Activated CD4-positive, alpha-beta T cell treated with anti-CD3 and anti-CD28 coated beads for 36 hours (primary cell): Measurements from ENCODE around the gene ATF6. TPM values are rescaled to one million over a fixed set of nuclear protein-coding genes. Genes with fewer than 3 reads are reported as not detected.
A peak's percentile ranks its signal among the peaks of the same experiment; 100 is the strongest.
"Not testable (repeated sequence)": the region's sequence is repeated elsewhere in the genome, so short reads cannot be mapped to it uniquely, and the experiment has no call there.

Experiments used
- ATAC-seq: fragments of 200-7000 bp; cut with Tn5 transposase; one replicate; pipeline ENCODE4 v1.10.0; 2021; ENCODE audit warnings: mild to moderate bottlenecking, moderate library complexity
- CTCF ChIA-PET: fragments of 350-600 bp; sonication (Branson Sonifier 250); formaldehyde crosslinking; loops from one replicate; lab custom pipeline; 2021; ENCODE audit warnings: antibody characterized with exemption; lab: Charles Lee
- POLR2A ChIA-PET: fragments of 350-600 bp; sonication (Branson Sonifier 250); formaldehyde crosslinking; loops from one replicate; lab custom pipeline; 2021; ENCODE audit warnings: antibody characterized with exemption, inconsistent platforms; lab: Charles Lee
- DNase-seq: peaks from one replicate; pipeline ENCODE4 v3.0.0-alpha.2; 2020
- H3K27ac Mint-ChIP-seq: one replicate; pipeline ENCODE4 v1.8.0; 2021; ENCODE audit warnings: mixed read lengths
- H3K27me3 Mint-ChIP-seq: one replicate; pipeline ENCODE4 v1.8.0; 2021; ENCODE audit warnings: mixed read lengths
- H3K36me3 Mint-ChIP-seq: one replicate; pipeline ENCODE4 v1.8.0; 2021; ENCODE audit warnings: low read depth, mixed read lengths
- H3K4me1 Mint-ChIP-seq: one replicate; pipeline ENCODE4 v1.8.0; 2021; ENCODE audit warnings: mixed read lengths
- H3K4me3 Mint-ChIP-seq: one replicate; pipeline ENCODE4 v1.8.0; 2021; ENCODE audit warnings: mild to moderate bottlenecking, moderate library complexity, mixed read lengths
- H3K9me3 Mint-ChIP-seq: one replicate; pipeline ENCODE4 v1.8.0; 2021; ENCODE audit warnings: low read depth, mixed read lengths
- intact Hi-C, 2 experiments: fragments of 100-400 bp; cut with DNase I in 1 of 2; cut with micrococcal nuclease in 1 of 2; formaldehyde crosslinking; loops; one replicate each; pipeline versions ENCODE4 v1.14.2 to v1.15.1; 2022 to 2024; cut with DNase I, micrococcal nuclease
- total RNA-seq, 2 experiments: library from RNA; stranded (reverse); gene quantifications; one replicate each; pipeline ENCODE4 v1.2.3, GENCODE V29; 2021

The ATF6 gene
- total RNA-seq, 2 experiments from 2014 or later: 23.7 to 31.9 TPM

DNA sequence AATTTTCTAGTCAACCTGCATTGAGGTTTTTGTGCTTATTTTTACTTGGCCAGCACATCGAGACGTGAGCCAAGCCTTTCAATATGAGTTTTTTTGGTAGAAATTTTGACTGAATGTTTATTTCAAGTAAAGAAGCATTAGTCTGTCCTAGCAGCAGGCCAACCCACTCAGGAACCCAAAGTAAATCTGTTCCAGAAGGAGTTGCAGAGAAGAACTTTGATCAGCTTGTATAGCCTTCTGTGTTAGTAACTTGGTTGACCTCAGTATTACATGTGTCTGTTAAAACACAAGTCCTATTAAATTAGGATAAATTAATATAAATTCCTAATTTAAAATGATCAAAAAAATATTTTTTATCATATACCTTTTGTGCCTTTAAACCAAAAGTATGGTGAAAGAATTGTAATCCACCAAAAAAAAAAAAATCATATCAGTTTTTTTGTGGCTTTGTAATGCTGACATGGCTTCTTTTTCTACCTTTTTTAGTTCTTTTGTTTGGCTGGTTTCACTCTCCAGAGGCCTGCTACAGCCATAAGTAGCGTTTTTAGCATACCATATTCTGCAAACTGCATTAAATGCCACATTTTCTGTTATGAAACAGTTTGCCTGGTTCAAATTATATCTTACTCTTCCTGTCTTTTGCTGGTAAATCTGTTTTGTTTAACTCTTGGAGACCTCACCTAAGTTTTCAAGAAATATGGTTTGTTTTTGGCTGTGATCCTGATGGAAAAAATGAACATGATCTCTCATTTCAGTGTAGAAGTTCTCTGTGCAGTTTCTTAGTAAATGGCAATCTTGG is 39.5 kb downstream of the ATF6 start:
- Mint-ChIP-seq H3K36me3 (peaks cover 55% of the 10 kb centered on the region), H3K27ac (peak overlapping the region; percentile 79), H3K4me3 (no peak overlapping the region), H3K4me1 (peaks cover 24% of the 10 kb centered on the region), H3K9me3 (peaks cover 9% of the 10 kb centered on the region), H3K27me3 (no peaks in the 10 kb centered on the region)
- ChIA-PET CTCF (interaction anchor here (1.2 kb wide), 1 partner anchor 232 kb away, joined by 3 read pairs; no protein-coding TSS in a partner anchor), POLR2A (no interaction called here)
- intact Hi-C loops: no loop called here
- ATAC-seq (no peak), DNase-seq (no peak)

DNA sequence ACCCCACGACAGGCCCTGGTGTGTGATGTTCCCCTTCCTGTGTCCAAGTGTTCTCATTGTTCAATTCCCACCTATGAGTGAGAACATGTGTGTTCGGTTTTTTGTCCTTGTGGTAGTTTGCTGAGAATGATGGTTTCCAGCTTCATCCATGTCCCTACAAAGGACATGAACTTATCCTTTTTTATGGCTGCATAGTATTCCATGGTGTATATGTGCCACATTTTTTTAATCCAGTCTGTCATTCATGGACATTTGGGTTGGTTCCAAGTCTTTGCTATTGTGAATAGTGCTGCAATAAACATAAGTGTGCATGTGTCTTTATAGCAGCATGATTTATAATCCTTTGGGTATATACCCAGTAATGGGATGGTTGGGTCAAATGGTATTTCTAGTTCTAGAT is 43.1 kb downstream of the ATF6 start:
- H3K27me3 Mint-ChIP-seq, ATAC-seq, POLR2A ChIA-PET, DNase-seq, H3K4me3 Mint-ChIP-seq, CTCF ChIA-PET, intact Hi-C loops, H3K27ac Mint-ChIP-seq: not testable (repeated sequence)
- H3K4me1 Mint-ChIP-seq: peaks cover 17% of the 10 kb centered on the region
- H3K36me3 Mint-ChIP-seq: peaks cover 54% of the 10 kb centered on the region
- H3K9me3 Mint-ChIP-seq: peaks cover 11% of the 10 kb centered on the region

DNA sequence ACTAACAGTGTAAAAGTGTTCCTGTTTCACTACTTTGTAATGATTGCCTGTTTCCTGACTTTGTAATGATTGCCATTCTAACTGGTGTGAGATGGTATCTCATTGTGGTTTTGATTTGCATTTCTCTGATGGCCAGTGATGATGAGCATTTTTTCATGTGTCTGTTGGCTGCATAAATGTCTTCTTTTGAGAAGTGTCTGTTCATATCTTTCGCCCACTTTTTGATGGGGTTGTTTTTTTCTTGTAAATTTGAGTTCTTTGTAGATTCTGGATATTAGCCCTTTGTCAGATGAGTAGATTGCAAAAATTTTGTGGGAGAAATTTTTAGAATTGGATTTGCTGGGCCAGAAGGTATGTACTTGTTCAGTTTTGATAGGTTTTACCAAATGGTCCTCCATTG is 43.5 kb downstream of the ATF6 start:
- intact Hi-C loops, POLR2A ChIA-PET, ATAC-seq, H3K27ac Mint-ChIP-seq, CTCF ChIA-PET, H3K27me3 Mint-ChIP-seq, H3K4me3 Mint-ChIP-seq, DNase-seq: not testable (repeated sequence)
- Mint-ChIP-seq H3K36me3 (peaks cover 52% of the 10 kb centered on the region), H3K4me1 (peaks cover 17% of the 10 kb centered on the region), H3K9me3 (peaks cover 11% of the 10 kb centered on the region)

DNA sequence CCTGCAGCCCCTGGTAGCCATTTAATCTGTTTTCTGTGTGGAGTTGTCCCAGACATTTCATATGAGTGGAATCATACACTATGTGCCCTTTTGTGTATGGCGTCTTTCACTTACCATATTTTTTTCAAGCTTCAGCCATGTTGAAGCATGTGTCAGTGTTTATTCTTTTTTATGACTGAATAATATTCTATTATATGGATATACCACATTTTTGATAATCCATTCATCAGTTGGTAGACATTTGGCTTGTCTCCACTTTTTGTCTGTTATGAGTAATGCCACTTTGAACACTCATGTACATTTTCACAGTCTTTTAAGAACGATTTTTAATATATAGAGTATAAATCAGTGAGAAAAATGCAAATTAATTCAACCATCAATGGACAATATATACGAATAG is 44.7 kb downstream of the ATF6 start:
- H3K27ac Mint-ChIP-seq: no peak overlapping the region
- DNase-seq (no peak), ATAC-seq (no peak)
- POLR2A ChIA-PET: no interaction called here
- CTCF ChIA-PET: no interaction called here
- peaks cover 14% of the 10 kb centered on the region for H3K4me1 Mint-ChIP-seq
- no peaks in the 10 kb centered on the region for H3K27me3 Mint-ChIP-seq
- peaks cover 11% of the 10 kb centered on the region for H3K9me3 Mint-ChIP-seq
- intact Hi-C loops: no loop called here
- H3K36me3 Mint-ChIP-seq: peaks cover 52% of the 10 kb centered on the region
- H3K4me3 Mint-ChIP-seq: no peak overlapping the region

DNA sequence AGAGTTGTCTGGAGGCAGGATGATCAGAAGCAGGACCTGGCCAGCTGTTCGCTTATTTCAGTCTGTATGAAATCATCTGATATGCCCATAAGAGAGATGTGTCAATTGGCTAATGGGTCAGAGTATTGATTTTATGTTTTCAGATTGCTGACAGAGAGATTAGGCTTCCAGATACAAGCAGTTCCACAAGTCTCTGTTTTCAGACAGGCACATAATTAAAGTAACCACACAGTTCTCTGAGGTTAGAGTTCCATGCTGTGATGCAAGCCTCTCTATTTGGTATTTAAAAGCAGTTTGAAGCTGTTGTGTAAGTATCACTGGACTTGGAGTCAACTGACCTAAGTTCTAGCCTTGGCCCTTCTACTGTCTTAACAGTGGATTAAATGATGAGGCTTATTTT is 50.1 kb downstream of the ATF6 start:
- intact Hi-C loops: no loop called here
- no peaks in the 10 kb centered on the region for H3K27me3 Mint-ChIP-seq
- no peak overlapping the region for H3K4me3 Mint-ChIP-seq
- H3K27ac Mint-ChIP-seq: no peak overlapping the region
- peaks cover 32% of the 10 kb centered on the region for H3K36me3 Mint-ChIP-seq
- no peak for ATAC-seq
- no peaks in the 10 kb centered on the region for H3K9me3 Mint-ChIP-seq
- DNase-seq: no peak
- no peaks in the 10 kb centered on the region for H3K4me1 Mint-ChIP-seq
- CTCF ChIA-PET: interaction anchor here (0.6 to 1.0 kb wide), 2 partner anchors 33 to 220 kb away, joined by 3 read pairs; no protein-coding TSS in a partner anchor
- POLR2A ChIA-PET: no interaction called here

DNA sequence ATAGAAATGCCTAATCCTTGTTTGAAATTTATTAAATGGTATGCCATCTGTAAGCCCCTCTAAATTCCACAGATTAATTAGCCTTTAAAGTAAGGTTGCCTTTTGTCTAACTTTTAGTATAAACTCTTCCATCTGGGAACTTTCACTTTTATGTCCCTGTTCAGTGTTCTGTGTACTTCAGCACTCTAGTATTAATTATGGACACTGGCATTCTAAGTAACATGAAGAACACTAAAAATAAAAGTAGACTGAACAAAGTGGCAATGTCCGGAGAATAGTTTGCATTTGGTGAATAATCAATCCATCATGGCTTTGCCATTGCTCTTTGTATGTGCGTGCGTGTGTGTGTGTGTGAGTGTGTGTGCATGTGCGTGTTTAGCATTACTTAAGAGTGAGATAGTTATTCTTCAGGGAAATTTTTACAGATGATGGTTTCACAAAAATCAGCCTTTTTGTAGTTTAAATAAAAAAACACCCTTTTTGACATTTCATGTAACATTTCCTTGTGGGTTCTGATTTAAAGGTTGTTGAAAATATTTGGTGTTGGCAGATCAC is 51.1 kb downstream of the ATF6 start:
- Mint-ChIP-seq H3K27ac (no peak overlapping the region), H3K36me3 (peaks cover 35% of the 10 kb centered on the region)

DNA sequence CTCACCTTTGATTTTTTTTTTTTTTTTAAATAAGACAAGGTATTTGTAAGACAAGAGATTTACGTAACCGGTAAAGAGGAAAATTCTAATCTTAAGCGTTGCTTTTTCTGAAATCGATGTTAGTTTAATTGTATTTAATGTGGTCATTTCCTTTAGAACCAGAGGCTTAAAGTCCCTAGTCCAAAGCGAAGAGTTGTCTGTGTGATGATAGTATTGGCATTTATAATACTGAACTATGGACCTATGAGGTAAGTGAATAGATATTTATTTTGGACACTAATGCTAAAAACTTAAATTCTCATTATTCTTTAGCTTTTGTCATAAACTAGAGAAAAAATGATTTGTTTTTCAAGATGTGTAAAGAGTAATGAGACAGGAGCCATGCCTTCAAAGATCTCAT is 54.8 kb downstream of the ATF6 start:
- Mint-ChIP-seq H3K36me3 (peaks cover 53% of the 10 kb centered on the region), H3K27ac (no peak overlapping the region), H3K9me3 (no peaks in the 10 kb centered on the region), H3K27me3 (no peaks in the 10 kb centered on the region), H3K4me1 (no peaks in the 10 kb centered on the region), H3K4me3 (no peak overlapping the region)
- intact Hi-C loops: no loop called here
- ChIA-PET CTCF (interaction anchor here (0.7 kb wide), 1 partner anchor 28 kb away, joined by 5 read pairs; no protein-coding TSS in a partner anchor), POLR2A (interaction anchor here (0.6 kb wide), 2 partner anchors 52 to 591 kb away, joined by 3 to 4 read pairs; partner anchors contain the start of gene SH2D1B)
- ATAC-seq (no peak), DNase-seq (no peak)

More for the DNA sequence above, 51.1 kb downstream of the ATF6 start:
- no peaks in the 10 kb centered on the region for H3K27me3 Mint-ChIP-seq
- CTCF ChIA-PET: no interaction called here
- H3K9me3 Mint-ChIP-seq: no peaks in the 10 kb centered on the region
- ATAC-seq: no peak
- DNase-seq: no peak
- intact Hi-C loops: no loop called here
- POLR2A ChIA-PET: no interaction called here
- no peaks in the 10 kb centered on the region for H3K4me1 Mint-ChIP-seq
- no peak overlapping the region for H3K4me3 Mint-ChIP-seq

DNA sequence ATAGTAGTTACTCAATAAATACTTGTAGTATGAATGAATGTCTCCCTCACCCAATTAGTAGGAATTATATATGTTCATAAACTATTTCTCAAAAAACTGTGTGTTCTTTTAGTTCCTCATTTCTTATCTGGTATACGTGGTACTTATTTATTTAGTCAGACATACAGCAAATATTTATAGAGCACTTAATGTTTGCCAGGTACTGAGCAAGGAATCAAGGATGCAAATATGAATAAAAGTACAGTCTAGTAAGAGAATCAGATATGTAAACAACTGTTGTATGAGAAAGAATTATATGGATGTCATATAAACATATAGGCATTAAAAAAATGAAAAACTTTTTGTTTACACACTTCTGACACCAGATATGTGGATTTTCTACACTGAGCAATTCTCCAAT is 58.5 kb downstream of the ATF6 start:
- intact Hi-C loops: no loop called here
- CTCF ChIA-PET: no interaction called here
- Mint-ChIP-seq H3K36me3 (peaks cover 69% of the 10 kb centered on the region), H3K27ac (no peak overlapping the region), H3K27me3 (no peaks in the 10 kb centered on the region), H3K4me3 (no peak overlapping the region), H3K9me3 (peaks cover 2% of the 10 kb centered on the region), H3K4me1 (no peaks in the 10 kb centered on the region)
- POLR2A ChIA-PET: interaction anchor here (0.9 kb wide), 1 partner anchor 212 kb away, joined by 4 read pairs; no protein-coding TSS in a partner anchor
- DNase-seq (no peak), ATAC-seq (no peak)

DNA sequence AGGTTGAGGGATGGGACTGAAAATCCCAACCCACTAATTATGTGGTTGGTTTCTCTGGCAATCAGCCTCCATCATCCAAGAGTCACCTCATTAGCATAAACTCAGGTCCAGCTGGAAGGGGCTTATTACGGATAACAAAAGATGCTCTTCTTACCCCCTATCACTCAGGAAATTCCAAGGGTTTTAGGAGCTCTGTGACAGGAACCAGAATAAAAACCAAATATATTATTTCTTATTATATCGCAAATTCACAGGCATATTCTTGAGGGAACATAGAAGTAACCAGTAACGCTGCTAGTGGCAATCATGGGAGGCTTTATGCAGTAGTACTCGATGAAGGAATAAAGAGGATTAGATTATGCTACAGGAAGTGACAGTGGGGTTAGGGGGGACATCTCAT is 59.7 kb downstream of the ATF6 start:
- no peak overlapping the region for H3K27ac Mint-ChIP-seq
- no peak for ATAC-seq
- H3K4me3 Mint-ChIP-seq: no peak overlapping the region
- H3K36me3 Mint-ChIP-seq: peaks cover 69% of the 10 kb centered on the region
- ChIA-PET POLR2A (no interaction called here), CTCF (interaction anchor here (0.6 kb wide), 1 partner anchor 34 kb away, joined by 3 read pairs; no protein-coding TSS in a partner anchor)
- DNase-seq: no peak
- peaks cover 2% of the 10 kb centered on the region for H3K9me3 Mint-ChIP-seq
- H3K4me1 Mint-ChIP-seq: no peaks in the 10 kb centered on the region
- intact Hi-C loops: no loop called here
- H3K27me3 Mint-ChIP-seq: no peaks in the 10 kb centered on the region

DNA sequence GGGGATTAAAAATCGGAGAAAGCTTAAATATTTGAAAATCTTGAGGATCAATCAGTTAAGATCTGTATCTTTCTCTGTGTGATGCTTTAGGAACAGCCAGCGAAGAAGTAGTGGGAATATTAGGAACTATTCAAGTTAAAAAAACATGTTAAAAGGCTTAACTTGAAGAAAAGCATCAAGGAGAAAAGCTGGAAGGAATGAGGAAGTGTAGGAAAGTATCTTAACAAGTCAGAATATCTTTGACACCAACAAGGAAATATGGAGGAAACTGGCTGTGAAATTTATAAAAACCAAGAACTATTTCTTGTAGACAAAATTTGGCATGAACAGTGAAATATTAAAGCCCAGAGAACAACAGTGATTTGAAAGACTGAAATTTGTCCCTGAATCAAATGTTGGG is 60.4 kb downstream of the ATF6 start:
- Mint-ChIP-seq H3K4me3 (no peak overlapping the region), H3K27me3 (no peaks in the 10 kb centered on the region), H3K27ac (no peak overlapping the region), H3K4me1 (peaks cover 3% of the 10 kb centered on the region), H3K36me3 (peaks cover 67% of the 10 kb centered on the region), H3K9me3 (peaks cover 2% of the 10 kb centered on the region)
- no peak for DNase-seq
- CTCF ChIA-PET: interaction anchor here (0.6 kb wide), 1 partner anchor 33 kb away, joined by 3 read pairs; no protein-coding TSS in a partner anchor
- intact Hi-C loops: no loop called here
- ATAC-seq: no peak
- POLR2A ChIA-PET: no interaction called here

DNA sequence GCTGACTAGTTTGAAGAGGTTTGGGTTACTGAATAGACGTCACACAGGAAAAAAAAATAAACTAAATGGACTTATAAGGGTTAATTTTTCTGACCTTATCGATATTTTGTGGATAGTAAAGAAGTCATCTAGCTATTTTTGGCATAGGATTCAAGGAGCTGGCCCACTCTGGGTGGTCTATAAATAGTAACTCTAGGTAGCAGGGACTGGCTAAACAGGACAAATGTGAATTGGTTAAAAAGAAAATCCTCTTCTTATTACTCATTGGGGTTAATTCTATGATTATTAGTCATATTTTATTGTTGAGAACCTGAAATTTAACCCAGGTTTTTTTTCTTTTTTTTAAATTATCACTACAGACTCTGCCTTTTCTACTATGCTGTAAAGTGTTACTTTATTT is 61.7 kb downstream of the ATF6 start:
- ATAC-seq (no peak), DNase-seq (no peak)
- CTCF ChIA-PET: interaction anchor here (1.2 kb wide), 1 partner anchor 11 kb away, joined by 3 read pairs; no protein-coding TSS in a partner anchor
- POLR2A ChIA-PET: interaction anchor here (0.6 kb wide), 1 partner anchor 885 kb away, joined by 4 read pairs; no protein-coding TSS in a partner anchor
- H3K4me3 Mint-ChIP-seq: no peak overlapping the region
- no peak overlapping the region for H3K27ac Mint-ChIP-seq
- H3K4me1 Mint-ChIP-seq: peaks cover 6% of the 10 kb centered on the region
- H3K27me3 Mint-ChIP-seq: no peaks in the 10 kb centered on the region
- H3K36me3 Mint-ChIP-seq: peaks cover 64% of the 10 kb centered on the region
- intact Hi-C loops: no loop called here
- peaks cover 8% of the 10 kb centered on the region for H3K9me3 Mint-ChIP-seq
